Nephron (organoid): Measurements from ENCODE around the gene POLDIP3.
A peak's percentile ranks its signal among the peaks of the same experiment; 100 is the strongest.

ENCODE experiments used
- H3K27ac Mint-ChIP-seq, 3 experiments: 2 replicates each; pipeline ENCODE4 v1.8.0; 2020; ENCODE audit warnings: mixed read lengths in 3 of 3, mild to moderate bottlenecking in 2 of 3, moderate library complexity in 1 of 3
- H3K27me3 Mint-ChIP-seq: 2 replicates; pipeline ENCODE4 v1.8.0; 2021; ENCODE audit warnings: low read depth, mild to moderate bottlenecking, moderate library complexity, mixed read lengths
- H3K36me3 Mint-ChIP-seq: 2 replicates; pipeline ENCODE4 v1.8.0; 2020; ENCODE audit warnings: low read depth, mixed read lengths
- H3K4me1 Mint-ChIP-seq: 2 replicates; pipeline ENCODE4 v1.8.0; 2020; ENCODE audit warnings: mixed read lengths
- H3K4me3 Mint-ChIP-seq, 3 experiments: 2 replicates each; pipeline ENCODE4 v1.8.0; 2020; ENCODE audit warnings: mild to moderate bottlenecking in 3 of 3, mixed read lengths in 3 of 3, moderate library complexity in 2 of 3
- H3K9me3 Mint-ChIP-seq: 2 replicates; pipeline ENCODE4 v1.8.0; 2020; ENCODE audit warnings: mixed read lengths
- TF ChIP-seq, protein P1 (sequence below), 3 experiments: fragments of 200-600 bp; sonication (generic); IDR thresholded peaks; one replicate each; pipeline ENCODE4 v1.5.0; 2021; ENCODE audit warnings: antibody characterized with exemption in 3 of 3; ENCODE audit not compliant: unreplicated experiment in 3 of 3

POLDIP3 gene

DNA sequence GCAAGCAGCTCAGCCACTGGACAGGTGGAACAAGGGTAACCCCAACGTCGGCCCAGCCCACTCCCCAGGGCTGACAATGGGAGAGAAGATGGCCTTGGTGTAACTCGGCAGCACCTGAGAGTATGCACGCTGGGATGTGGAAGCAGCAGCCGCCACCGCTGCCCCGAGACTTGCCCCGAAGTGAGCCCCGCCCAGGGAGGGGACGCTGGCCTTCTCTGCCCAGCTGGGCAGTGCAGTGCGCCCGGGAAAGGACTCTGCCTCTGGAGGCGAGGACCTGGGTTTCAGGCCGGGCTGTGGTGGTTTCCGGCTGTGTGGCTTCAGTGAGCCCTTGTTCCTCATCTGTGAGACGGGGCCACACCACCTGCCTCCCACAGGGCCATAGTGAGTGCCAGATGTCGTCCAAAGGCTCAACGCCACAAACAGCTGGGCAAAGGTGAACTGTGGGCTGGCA is 8.6 kb upstream of the POLDIP3 start:
- Mint-ChIP-seq H3K4me3 (no peak overlapping the region), H3K27me3 (no peaks in the 10 kb centered on the region), H3K4me1 (peaks cover 7% of the 10 kb centered on the region), H3K36me3 (peaks cover 23% of the 10 kb centered on the region), H3K9me3 (no peaks in the 10 kb centered on the region), H3K27ac (no peak overlapping the region)
- TF ChIP-seq, protein P1, sequence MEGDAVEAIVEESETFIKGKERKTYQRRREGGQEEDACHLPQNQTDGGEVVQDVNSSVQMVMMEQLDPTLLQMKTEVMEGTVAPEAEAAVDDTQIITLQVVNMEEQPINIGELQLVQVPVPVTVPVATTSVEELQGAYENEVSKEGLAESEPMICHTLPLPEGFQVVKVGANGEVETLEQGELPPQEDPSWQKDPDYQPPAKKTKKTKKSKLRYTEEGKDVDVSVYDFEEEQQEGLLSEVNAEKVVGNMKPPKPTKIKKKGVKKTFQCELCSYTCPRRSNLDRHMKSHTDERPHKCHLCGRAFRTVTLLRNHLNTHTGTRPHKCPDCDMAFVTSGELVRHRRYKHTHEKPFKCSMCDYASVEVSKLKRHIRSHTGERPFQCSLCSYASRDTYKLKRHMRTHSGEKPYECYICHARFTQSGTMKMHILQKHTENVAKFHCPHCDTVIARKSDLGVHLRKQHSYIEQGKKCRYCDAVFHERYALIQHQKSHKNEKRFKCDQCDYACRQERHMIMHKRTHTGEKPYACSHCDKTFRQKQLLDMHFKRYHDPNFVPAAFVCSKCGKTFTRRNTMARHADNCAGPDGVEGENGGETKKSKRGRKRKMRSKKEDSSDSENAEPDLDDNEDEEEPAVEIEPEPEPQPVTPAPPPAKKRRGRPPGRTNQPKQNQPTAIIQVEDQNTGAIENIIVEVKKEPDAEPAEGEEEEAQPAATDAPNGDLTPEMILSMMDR (IDR thresholded peaks at IDR 0.05; ENCODE audit: unreplicated experiment in 3 of 3) = no peak

DNA sequence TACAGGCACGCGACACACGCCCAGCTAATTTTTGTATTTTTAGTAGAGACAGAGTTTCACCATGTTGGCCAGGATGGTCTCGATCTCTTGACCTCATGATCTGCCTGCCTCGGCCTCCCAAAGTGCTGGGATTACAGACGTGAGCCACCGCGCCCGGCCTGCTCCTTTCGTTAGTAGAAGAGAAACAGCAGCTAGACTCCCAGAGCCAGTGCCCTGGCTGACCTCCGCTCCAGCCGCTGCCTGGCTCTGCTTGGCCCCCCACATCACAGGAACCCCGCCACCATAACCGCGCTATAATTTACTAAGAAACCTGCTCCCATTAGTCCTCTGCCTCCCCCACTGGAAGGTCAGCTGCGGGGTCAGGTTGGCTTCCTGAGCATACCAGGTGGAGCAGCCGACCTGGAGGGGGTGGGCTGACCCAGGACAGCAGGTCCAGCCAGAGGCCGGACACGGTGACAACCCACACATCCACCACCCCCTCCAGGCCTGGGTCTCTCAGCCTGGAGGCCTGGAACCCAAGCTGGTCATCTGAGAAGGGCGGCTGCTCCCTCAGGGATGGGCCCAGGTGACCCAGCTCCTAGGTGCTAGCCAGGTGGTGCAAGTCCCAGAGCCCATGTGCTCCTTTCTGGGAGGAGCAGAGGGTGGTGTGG is 7.5 kb upstream of the POLDIP3 start:
- TF ChIP-seq, protein P1 (IDR thresholded peaks at IDR 0.05; ENCODE audit: unreplicated experiment in 3 of 3) = no peak
- Mint-ChIP-seq H3K36me3 (peaks cover 20% of the 10 kb centered on the region), H3K9me3 (no peaks in the 10 kb centered on the region), H3K27ac (no peak overlapping the region), H3K27me3 (no peaks in the 10 kb centered on the region), H3K4me1 (peaks cover 13% of the 10 kb centered on the region), H3K4me3 (no peak overlapping the region)

DNA sequence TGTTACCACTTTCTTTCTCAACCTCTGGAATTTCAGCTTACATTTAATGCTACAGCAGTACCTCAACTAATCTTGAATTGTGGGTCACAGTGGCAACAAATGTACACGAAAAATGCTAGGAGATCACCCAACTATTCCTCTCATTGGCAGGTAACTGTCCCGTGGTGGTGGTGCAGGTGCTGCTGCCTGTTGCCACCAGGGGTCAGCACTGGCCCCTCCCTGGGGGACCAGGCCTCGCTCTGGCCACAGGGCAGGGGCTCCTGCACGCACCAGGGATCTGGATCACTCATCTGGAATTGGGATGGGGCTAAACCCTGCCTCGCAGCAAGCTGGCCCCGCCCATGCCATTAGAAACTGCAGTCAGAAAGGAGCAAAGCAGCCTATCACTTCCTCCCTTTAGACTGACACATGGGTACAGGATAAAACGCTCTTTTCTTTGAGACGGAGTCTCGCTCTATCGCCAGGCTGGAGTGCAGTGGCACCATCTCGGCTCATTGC is 6.9 kb upstream of the POLDIP3 start:
- Mint-ChIP-seq H3K9me3 (no peaks in the 10 kb centered on the region), H3K4me3 (no peak overlapping the region), H3K27me3 (no peaks in the 10 kb centered on the region), H3K36me3 (peaks cover 18% of the 10 kb centered on the region), H3K4me1 (peaks cover 13% of the 10 kb centered on the region), H3K27ac (peak overlapping the region in 2 of 3 experiments; percentile 17 to 26)
- TF ChIP-seq, protein P1 (IDR thresholded peaks at IDR 0.05; ENCODE audit: unreplicated experiment in 3 of 3) = peak; percentile 83 to 89 (median 87)

DNA sequence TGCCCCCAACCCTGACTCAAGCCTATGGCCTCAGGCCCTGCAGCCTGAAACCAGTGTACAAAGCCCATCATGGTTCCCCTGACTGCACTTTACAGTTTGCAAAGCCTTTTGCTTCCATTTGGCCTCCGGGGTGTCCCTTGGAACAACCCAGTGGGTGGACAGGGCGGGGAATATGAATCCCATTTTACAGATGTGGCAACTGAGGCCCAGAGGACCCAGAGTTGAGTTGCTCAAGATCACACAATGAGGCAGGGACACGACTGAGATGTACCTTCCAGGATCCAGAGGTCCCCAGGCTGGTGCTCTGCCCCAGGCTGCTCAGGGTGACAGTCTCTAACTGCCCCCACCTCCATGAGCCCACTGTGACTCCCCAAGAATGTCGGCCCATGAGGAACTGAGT is 5.4 kb upstream of the POLDIP3 start:
- Mint-ChIP-seq H3K4me1 (peaks cover 20% of the 10 kb centered on the region), H3K9me3 (no peaks in the 10 kb centered on the region), H3K4me3 (no peak overlapping the region), H3K27me3 (no peaks in the 10 kb centered on the region), H3K27ac (no peak overlapping the region), H3K36me3 (peaks cover 10% of the 10 kb centered on the region)
- TF ChIP-seq, protein P1 (IDR thresholded peaks at IDR 0.05; ENCODE audit: unreplicated experiment in 3 of 3) = no peak

DNA sequence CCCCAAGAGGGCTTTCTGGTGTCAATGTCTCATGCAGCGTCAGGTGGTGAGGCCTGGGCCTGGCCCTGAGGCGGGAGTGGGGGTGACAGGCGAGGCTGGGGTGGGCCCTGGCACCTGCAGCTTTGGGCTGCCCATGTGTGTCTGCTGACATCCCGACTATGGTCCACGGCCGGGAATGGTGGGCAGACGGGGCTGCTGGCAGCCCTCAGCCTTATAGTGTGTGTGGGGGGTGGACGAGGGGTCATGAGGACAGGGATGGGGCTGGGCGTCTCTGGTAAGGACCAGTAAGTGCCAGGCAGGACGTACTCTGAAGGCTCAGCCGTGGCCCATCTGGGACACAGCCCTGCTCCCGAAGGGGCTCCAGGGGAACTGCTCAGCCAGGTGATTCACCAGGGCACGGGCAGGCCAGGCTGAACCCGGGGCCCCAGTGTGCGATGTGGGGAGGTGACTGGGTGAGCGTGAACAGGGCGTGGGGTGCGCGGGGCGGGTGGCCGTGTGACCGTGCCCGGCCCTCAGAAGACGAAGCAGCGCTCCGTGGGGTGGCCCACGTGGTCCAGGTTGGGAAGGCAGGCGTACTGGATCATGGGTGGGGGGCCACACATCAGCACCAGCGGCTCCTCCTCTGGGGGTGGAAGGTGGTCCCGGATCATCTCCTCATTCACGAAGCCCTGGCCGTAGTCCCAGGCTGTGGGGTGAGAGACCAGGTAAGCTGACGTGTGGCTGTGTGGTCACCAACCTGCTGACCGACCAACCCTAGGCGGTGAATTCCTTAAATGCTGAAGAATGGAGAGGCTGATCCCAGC is 4.8 kb upstream of the POLDIP3 start:
- Mint-ChIP-seq H3K4me1 (peaks cover 21% of the 10 kb centered on the region), H3K36me3 (peaks cover 10% of the 10 kb centered on the region), H3K27me3 (no peaks in the 10 kb centered on the region), H3K9me3 (no peaks in the 10 kb centered on the region), H3K27ac (no peak overlapping the region), H3K4me3 (no peak overlapping the region)
- TF ChIP-seq, protein P1 (IDR thresholded peaks at IDR 0.05; ENCODE audit: unreplicated experiment in 3 of 3) = no peak
